ENCODE measurements around the gene NUAK2.
A peak's percentile ranks its signal among the peaks of the same experiment; 100 is the strongest.

Gene NUAK2

GRCh38 chr1:205360891-205361290 is 39.3 kb upstream of the NUAK2 start:
- Mint-ChIP-seq H3K36me3 (ENCODE audit: low read depth) (no peaks in the 10 kb centered on the region), H3K4me3 (no peak overlapping the region), H3K27ac (no peak overlapping the region), H3K4me1 (peaks cover 52% of the 10 kb centered on the region), H3K27me3 (ENCODE audit: low read depth, poor library complexity) (no peaks in the 10 kb centered on the region), H3K9me3 (no peaks in the 10 kb centered on the region)
- no peak for DNase-seq
- TF ChIP-seq, protein P1, sequence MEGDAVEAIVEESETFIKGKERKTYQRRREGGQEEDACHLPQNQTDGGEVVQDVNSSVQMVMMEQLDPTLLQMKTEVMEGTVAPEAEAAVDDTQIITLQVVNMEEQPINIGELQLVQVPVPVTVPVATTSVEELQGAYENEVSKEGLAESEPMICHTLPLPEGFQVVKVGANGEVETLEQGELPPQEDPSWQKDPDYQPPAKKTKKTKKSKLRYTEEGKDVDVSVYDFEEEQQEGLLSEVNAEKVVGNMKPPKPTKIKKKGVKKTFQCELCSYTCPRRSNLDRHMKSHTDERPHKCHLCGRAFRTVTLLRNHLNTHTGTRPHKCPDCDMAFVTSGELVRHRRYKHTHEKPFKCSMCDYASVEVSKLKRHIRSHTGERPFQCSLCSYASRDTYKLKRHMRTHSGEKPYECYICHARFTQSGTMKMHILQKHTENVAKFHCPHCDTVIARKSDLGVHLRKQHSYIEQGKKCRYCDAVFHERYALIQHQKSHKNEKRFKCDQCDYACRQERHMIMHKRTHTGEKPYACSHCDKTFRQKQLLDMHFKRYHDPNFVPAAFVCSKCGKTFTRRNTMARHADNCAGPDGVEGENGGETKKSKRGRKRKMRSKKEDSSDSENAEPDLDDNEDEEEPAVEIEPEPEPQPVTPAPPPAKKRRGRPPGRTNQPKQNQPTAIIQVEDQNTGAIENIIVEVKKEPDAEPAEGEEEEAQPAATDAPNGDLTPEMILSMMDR (IDR thresholded peaks at IDR 0.05) = no peak

- H3K9me3 Mint-ChIP-seq = no peaks in the 10 kb centered on the region
- no peaks in the 10 kb centered on the region for H3K27me3 Mint-ChIP-seq (ENCODE audit: low read depth, poor library complexity)
These were observed 38.4 kb upstream of the NUAK2 start for GRCh38 chr1:205359771-205360565.

GRCh38 chr1:205358579-205358978 is 37.0 kb upstream of the NUAK2 start:
- Mint-ChIP-seq H3K4me1 (peaks cover 62% of the 10 kb centered on the region), H3K27me3 (ENCODE audit: low read depth, poor library complexity) (no peaks in the 10 kb centered on the region), H3K27ac (peak overlapping the region; percentile 71), H3K36me3 (ENCODE audit: low read depth) (no peaks in the 10 kb centered on the region), H3K4me3 (no peak overlapping the region), H3K9me3 (no peaks in the 10 kb centered on the region)
- TF ChIP-seq, protein P1 (IDR thresholded peaks at IDR 0.05) = no peak
- no peak for DNase-seq

More at GRCh38 chr1:205359771-205360565, 38.4 kb upstream of the NUAK2 start:
- peaks cover 54% of the 10 kb centered on the region for H3K4me1 Mint-ChIP-seq
- no peak for DNase-seq
- TF ChIP-seq, protein P1 (IDR thresholded peaks at IDR 0.05) = no peak
- no peak overlapping the region for H3K4me3 Mint-ChIP-seq
- no peaks in the 10 kb centered on the region for H3K36me3 Mint-ChIP-seq (ENCODE audit: low read depth)
- peak overlapping the region; percentile 64 for H3K27ac Mint-ChIP-seq

GRCh38 chr1:205357567-205357966 is 36.0 kb upstream of the NUAK2 start:
- H3K4me1 Mint-ChIP-seq = peaks cover 72% of the 10 kb centered on the region
- no peak for DNase-seq
- no peak overlapping the region for H3K4me3 Mint-ChIP-seq
- H3K27me3 Mint-ChIP-seq (ENCODE audit: low read depth, poor library complexity) = no peaks in the 10 kb centered on the region
- TF ChIP-seq, protein P1 (IDR thresholded peaks at IDR 0.05) = no peak
- no peak overlapping the region for H3K27ac Mint-ChIP-seq
- no peaks in the 10 kb centered on the region for H3K36me3 Mint-ChIP-seq (ENCODE audit: low read depth)
- no peaks in the 10 kb centered on the region for H3K9me3 Mint-ChIP-seq

DNA sequence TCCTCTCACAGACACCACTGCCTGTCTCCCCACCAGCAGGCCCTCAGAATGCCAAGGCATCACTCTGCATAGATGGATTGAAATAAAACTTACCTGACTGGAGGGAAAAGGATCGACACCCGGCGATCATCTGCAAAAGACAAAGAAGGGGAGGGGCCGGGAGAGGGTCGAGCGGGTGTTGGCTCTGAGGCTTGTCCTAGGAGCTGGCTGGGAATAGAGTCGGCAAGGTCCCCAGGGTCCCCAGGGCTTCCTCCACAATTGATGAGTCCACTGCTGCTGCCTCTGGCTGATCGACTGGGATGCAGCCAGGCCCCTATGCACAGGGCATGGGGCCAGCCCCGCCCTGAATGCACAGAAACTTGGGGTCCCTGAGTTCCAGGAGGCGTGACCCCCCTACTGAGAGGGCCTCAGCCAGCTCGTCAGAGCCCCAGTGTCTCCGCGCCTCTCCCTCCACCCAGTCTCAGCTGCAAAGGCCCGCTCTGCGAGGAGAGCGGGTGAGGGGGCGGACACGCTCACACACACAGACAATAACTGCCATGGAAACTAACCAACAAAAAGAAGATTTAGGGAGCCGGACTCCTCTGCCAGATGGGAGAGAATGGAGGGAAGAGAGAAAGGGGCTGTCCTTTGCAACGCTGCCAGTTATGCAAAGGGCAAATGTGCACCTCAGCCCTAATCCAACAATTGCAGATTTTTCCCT is 35.0 kb upstream of the NUAK2 start, which contains the start of gene KLHDC8A:
KLHDC8A (minus strand) TSS at position 483 of the 700 bp plus-strand sequence. CDS start 13,318 bp downstream, outside the sequence.
- H3K9me3 Mint-ChIP-seq = no peaks in the 10 kb centered on the region
- H3K27ac Mint-ChIP-seq = peak within 1 kb of the TSS; percentile 49
- peak; percentile 37 for DNase-seq
- no peaks in the 10 kb centered on the region for H3K27me3 Mint-ChIP-seq (ENCODE audit: low read depth, poor library complexity)
- peaks cover 80% of the 10 kb centered on the region for H3K4me1 Mint-ChIP-seq
- H3K4me3 Mint-ChIP-seq = peak within 1 kb of the TSS; percentile 55
- TF ChIP-seq, protein P1 (IDR thresholded peaks at IDR 0.05) = no peak
- no peaks in the 10 kb centered on the region for H3K36me3 Mint-ChIP-seq (ENCODE audit: low read depth)

Data from nephron progenitor cell (in vitro differentiated cells).